Endothelial cell of umbilical vein (primary cell): Measurements from ENCODE around the gene HCRT. TPM values are rescaled to one million over a fixed set of nuclear protein-coding genes. Genes with fewer than 3 reads are reported as not detected.
"Not testable (repeated sequence)": the region's sequence is repeated elsewhere in the genome, so short reads cannot be mapped to it uniquely, and the experiment has no call there.

Experiments
- BruUV-seq: library from RNA; stranded (reverse); fragments of 400-500 nt; replicated peaks from 2 replicates; lab custom pipeline; 2021; lab: Mats Ljungman, UMichigan
- CTCF ChIA-PET: fragments of 300-600, 350-600 bp; sonication (Branson Sonifier 250); formaldehyde crosslinking; loops from one replicate; lab custom pipeline; 2021; ENCODE audit warnings: antibody characterized with exemption, inconsistent platforms; lab: Charles Lee
- POLR2A ChIA-PET: fragments of 300-600, 350-600 bp; sonication (Branson Sonifier 250); formaldehyde crosslinking; loops from one replicate; lab custom pipeline; 2021; ENCODE audit warnings: antibody characterized with exemption, inconsistent platforms; lab: Charles Lee
- DNase-seq: peaks from one replicate; pipeline ENCODE4 v3.0.0-alpha.2; 2011; ENCODE audit warnings: low read depth, low spot score
- FAIRE-seq: peaks from 2 replicates; lab custom pipeline; 2011; peaks lifted over from hg19 to GRCh38; lab: Jason Lieb, UNC
- H2AFZ ChIP-seq: 2 replicates; pipeline ENCODE4 v1.6.0; 2012; ENCODE audit warnings: low read depth, low read length, control low read depth, inconsistent platforms
- H3K27ac ChIP-seq: 2 replicates; pipeline ENCODE4 v1.5.1; 2011; ENCODE audit warnings: low read depth, mild to moderate bottlenecking, control low read depth, low read length, moderate library complexity; ENCODE audit not compliant: insufficient read depth
- H3K27me3 ChIP-seq, 2 experiments: 2 replicates each; pipeline versions ENCODE4 v1.6.0 to v1.6.1; 2011; ENCODE audit warnings: low read length in 2 of 2, mixed read lengths in 1 of 2; ENCODE audit not compliant: control insufficient read depth in 2 of 2, insufficient read depth in 2 of 2
- H3K36me3 ChIP-seq, 2 experiments: 2 replicates in 1 of 2; 3 replicates in 1 of 2; pipeline ENCODE4 v1.5.1; 2011; ENCODE audit warnings: low read length in 2 of 2, mild to moderate bottlenecking in 1 of 2, moderate library complexity in 1 of 2; ENCODE audit not compliant: control insufficient read depth in 2 of 2, insufficient read depth in 2 of 2; ENCODE audit errors: extremely low read depth in 1 of 2
- H3K4me1 ChIP-seq: 3 replicates; pipeline ENCODE4 v1.5.1; 2011; ENCODE audit warnings: mild to moderate bottlenecking, low read length; ENCODE audit not compliant: control insufficient read depth, insufficient read depth; ENCODE audit errors: extremely low read depth
- H3K4me2 ChIP-seq: 2 replicates; pipeline ENCODE4 v1.6.1; 2011; ENCODE audit warnings: low read length, control low read depth, mixed read lengths; ENCODE audit not compliant: insufficient read depth
- H3K4me3 ChIP-seq, 3 experiments: fragments of 200-600 bp in 1 of 3; sonication (generic), shearing (Covaris generic) in 1 of 3; replicated peaks in 1 of 3; 2 replicates each; pipeline ENCODE4 v1.5.1; 2011 to 2016; ENCODE audit warnings: control low read depth in 3 of 3, low read length in 3 of 3, mild to moderate bottlenecking in 2 of 3, inconsistent platforms in 1 of 3, low read depth in 1 of 3, moderate library complexity in 1 of 3; ENCODE audit not compliant: insufficient read depth in 1 of 3
- H3K79me2 ChIP-seq: 2 replicates; pipeline ENCODE4 v1.6.0; 2012; ENCODE audit warnings: low read length, inconsistent platforms; ENCODE audit not compliant: control insufficient read depth, insufficient read depth
- H3K9ac ChIP-seq: replicated peaks from 2 replicates; pipeline ENCODE3; 2011; ENCODE audit warnings: low read length, control low read depth; ENCODE audit not compliant: insufficient read depth; ENCODE audit errors: extremely low read depth
- H3K9me1 ChIP-seq: replicated peaks from 3 replicates; pipeline ENCODE4 v1.6.0; 2011; ENCODE audit warnings: mild to moderate bottlenecking, low read length; ENCODE audit not compliant: control insufficient read depth, insufficient read depth; ENCODE audit errors: extremely low read depth
- H3K9me3 ChIP-seq: replicated peaks from 2 replicates; pipeline ENCODE4 v1.5.1; 2012; ENCODE audit warnings: low read length, inconsistent platforms; ENCODE audit not compliant: control insufficient read depth, insufficient read depth
- H4K20me1 ChIP-seq: replicated peaks from 2 replicates; pipeline ENCODE3; 2011; ENCODE audit warnings: mild to moderate bottlenecking, low read length; ENCODE audit not compliant: control insufficient read depth, insufficient read depth; ENCODE audit errors: extremely low read depth
- CTCF ChIP-seq, 2 donors: IDR thresholded peaks; 1 replicate in 1 of 2; 2 replicates in 1 of 2; pipeline ENCODE4 v1.5.1; 2011; ENCODE audit warnings: low read length in 2 of 2, mild to moderate bottlenecking in 2 of 2, moderate library complexity in 2 of 2, control low read depth in 1 of 2, inconsistent platforms in 1 of 2, low read depth in 1 of 2; ENCODE audit not compliant: insufficient read depth in 1 of 2; ENCODE audit errors: extremely low read depth in 1 of 2
- EZH2 ChIP-seq: IDR thresholded peaks from 2 replicates; pipeline ENCODE4 v1.6.1; 2012; ENCODE audit warnings: borderline replicate concordance, low read depth, mild to moderate bottlenecking, moderate library complexity, low read length, inconsistent platforms; ENCODE audit not compliant: severe bottlenecking
- FOS ChIP-seq: IDR thresholded peaks from 2 replicates; pipeline ENCODE4 v1.6.1; 2011; ENCODE audit warnings: mild to moderate bottlenecking, low read length, moderate library complexity, borderline replicate concordance; ENCODE audit not compliant: insufficient read depth
- GATA2 ChIP-seq: IDR thresholded peaks from 2 replicates; pipeline ENCODE4 v1.7.0; 2011; ENCODE audit warnings: low read depth, mild to moderate bottlenecking, moderate library complexity, mixed read lengths, low read length; ENCODE audit not compliant: insufficient read length, insufficient read depth
- JUN ChIP-seq: IDR thresholded peaks from 2 replicates; pipeline ENCODE4 v1.6.1; 2011; ENCODE audit warnings: borderline replicate concordance, low read depth; ENCODE audit not compliant: insufficient read length, insufficient read depth
- MAX ChIP-seq: IDR thresholded peaks from 2 replicates; pipeline ENCODE4 v1.6.1; 2011; ENCODE audit not compliant: insufficient read depth, insufficient read length
- MYC ChIP-seq: IDR thresholded peaks from one replicate; pipeline ENCODE4 v1.6.1; 2011; ENCODE audit warnings: mild to moderate bottlenecking, low read depth, low read length
- POLR2A ChIP-seq: IDR thresholded peaks from 2 replicates; pipeline ENCODE4 v1.6.1; 2012; ENCODE audit warnings: low read depth, mild to moderate bottlenecking, control low read depth, low read length
- POLR2AphosphoS5 ChIP-seq: IDR thresholded peaks from 2 replicates; pipeline ENCODE4 v1.6.1; 2012; ENCODE audit warnings: low read depth, mild to moderate bottlenecking, control low read depth, low read length, moderate library complexity; ENCODE audit not compliant: insufficient read depth
- dilution Hi-C: fragments of 300-500 bp; cut with MboI; formaldehyde crosslinking; loops from one replicate; pipeline ENCODE4 v1.15.0; 2019; ENCODE audit warnings: low sequenced_read_pairs; ENCODE audit not compliant: extremely low pct_ligation_motif_present
- intact Hi-C: fragments of 100-400 bp; cut with micrococcal nuclease; formaldehyde crosslinking; loops from one replicate; pipeline ENCODE4 v1.10.0; 2022
- polyA plus RNA-seq, 4 experiments: library from polyadenylated mRNA; depleted of rRNA in 3 of 4; stranded (reverse) in 3 of 4; unstranded in 1 of 4; fragments of >200 nt; gene quantifications; 2 replicates each; pipeline versions ENCODE4 v1.2.1 to v1.2.3, GENCODE V29; 2011 to 2012; ENCODE audit warnings: missing spikeins in 1 of 4
- total RNA-seq: library from RNA; stranded (reverse); gene quantifications from 2 replicates; pipeline ENCODE4 v1.2.3, GENCODE V29; 2021

Gene HCRT
- total and polyA plus RNA-seq, 2 donors (not counting 3 experiments of a cell fraction or from before 2014, with no cell fraction given), result not detected

- Histone ChIP-seq H3K79me2 (no peaks in the 10 kb centered on the region), H2AFZ (no peak overlapping the region), H3K9me1 (no peaks in the 10 kb centered on the region), H3K4me1 (no peaks in the 10 kb centered on the region), H3K36me3 (peaks cover 8 to 15% of the 10 kb centered on the region in 2 experiments), H3K27me3 (no peaks in the 10 kb centered on the region), H3K9me3 (no peaks in the 10 kb centered on the region), H3K27ac (no peak overlapping the region), H3K4me2 (no peak overlapping the region), H3K9ac (no peak overlapping the region), H4K20me1 (no peaks in the 10 kb centered on the region), H3K4me3 (no peak overlapping the region)
- no peak for TF ChIP-seq MAX
- no peak for TF ChIP-seq POLR2A
- no peak for TF ChIP-seq FOS
- no peak for TF ChIP-seq GATA2
- TF ChIP-seq EZH2, result no peak
- TF ChIP-seq POLR2AphosphoS5, result no peak
- TF ChIP-seq MYC, result no peak
- no peak for TF ChIP-seq JUN
- TF ChIP-seq CTCF (IDR thresholded peaks at IDR 0.05; ENCODE audit: extremely low read depth in 1 of 2, insufficient read depth in 1 of 2, low read depth in 1 of 2, low read length in 2 of 2), result no peak
- DNase-seq, result no peak
- ChIA-PET POLR2A (no interaction called here), CTCF (no interaction called here)
- no peak for FAIRE-seq
- dilution Hi-C loops, result no loop called here
- intact Hi-C loops, result no loop called here
- no TSS peak for BruUV-seq
Observed at GRCh38 chr17:42210046-42210445, 24.8 kb upstream of the HCRT start.

DNA sequence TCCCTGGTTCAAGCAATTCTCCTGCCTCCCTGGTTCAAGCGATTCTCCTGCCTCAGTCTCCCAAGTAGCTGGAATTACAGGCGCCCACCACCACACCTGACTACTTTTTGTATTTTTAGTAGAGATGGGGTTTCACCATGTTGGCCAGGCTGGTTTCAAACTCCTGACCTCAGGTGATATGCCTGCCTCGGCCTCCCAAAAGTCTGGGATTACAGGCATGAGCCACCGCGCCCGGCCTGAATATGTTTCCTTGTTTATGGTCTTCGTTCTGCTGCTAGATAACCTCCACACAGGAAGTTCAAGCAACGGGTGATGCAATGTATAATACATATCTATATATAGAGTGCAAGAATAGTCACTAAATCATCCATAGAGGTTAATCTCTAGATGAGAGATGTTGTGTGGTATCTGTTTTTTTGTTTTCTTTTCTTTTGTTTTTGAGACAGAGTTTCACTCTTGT is 20.9 kb upstream of the HCRT start:
- CTCF ChIA-PET, POLR2A ChIA-PET, H3K4me2 ChIP-seq, H2AFZ ChIP-seq, H4K20me1 ChIP-seq, H3K4me3 ChIP-seq, H3K9me3 ChIP-seq, H3K79me2 ChIP-seq, BruUV-seq, DNase-seq, H3K27ac ChIP-seq, H3K9ac ChIP-seq, dilution Hi-C loops, intact Hi-C loops, H3K9me1 ChIP-seq, H3K4me1 ChIP-seq, H3K27me3 ChIP-seq: not testable (repeated sequence)
- peak; percentile 15 for FAIRE-seq
- H3K36me3 ChIP-seq, result peaks cover 11 to 16% of the 10 kb centered on the region in 2 experiments
